Measurements from ENCODE around the gene DHRS4. TPM values are rescaled to one million over a fixed set of nuclear protein-coding genes. Genes with fewer than 3 reads are reported as not detected.

The DHRS4 gene
- 40.0 and 47.4 TPM in 2 replicates for total RNA-seq (2014; rRNA removed; shearing (Covaris generic))

DNA sequence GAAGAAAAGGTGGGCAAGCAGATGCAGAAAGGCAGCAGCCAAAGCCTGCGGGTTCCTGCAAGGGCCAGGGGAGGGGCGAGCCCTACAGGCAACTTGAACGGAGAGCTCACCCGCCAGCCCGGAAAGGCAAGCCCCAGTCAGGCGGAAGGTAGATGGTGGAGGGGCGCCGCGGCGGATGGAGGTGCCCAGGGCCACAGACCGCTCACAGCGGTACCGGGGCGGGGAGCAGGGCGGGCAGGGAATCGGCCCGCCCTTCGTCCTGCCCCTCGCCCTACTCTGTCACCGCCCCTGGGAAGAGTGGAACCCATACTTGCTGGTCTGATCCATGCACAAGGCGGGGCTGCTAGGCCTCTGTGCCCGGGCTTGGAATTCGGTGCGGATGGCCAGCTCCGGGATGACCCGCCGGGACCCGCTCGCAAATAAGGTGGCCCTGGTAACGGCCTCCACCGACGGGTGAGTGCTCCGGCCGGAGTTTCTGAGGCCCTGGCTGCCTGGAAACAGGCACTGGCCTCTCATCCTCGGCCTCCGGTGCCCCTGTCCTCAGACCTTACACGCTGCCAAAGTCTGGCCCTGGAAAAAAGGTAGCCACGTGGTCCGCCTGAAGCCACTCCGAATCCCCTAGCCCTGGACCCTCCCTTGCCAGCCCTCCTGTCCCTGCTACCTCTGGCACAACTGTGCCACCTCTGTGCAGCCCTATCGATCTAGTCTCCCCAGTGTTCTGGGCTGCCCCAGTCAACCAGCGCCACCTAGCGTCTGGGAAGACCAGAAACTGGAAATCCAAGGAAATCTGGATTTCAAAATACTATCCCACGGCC is at the start of gene DHRS4:
TSS of gene DHRS4 (plus strand) at position 307 of the 815 bp plus-strand sequence. CDS start at position 326, 19 bp downstream.
- peak; percentile 81 for DNase-seq (ENCODE audit: low spot score)

DNA sequence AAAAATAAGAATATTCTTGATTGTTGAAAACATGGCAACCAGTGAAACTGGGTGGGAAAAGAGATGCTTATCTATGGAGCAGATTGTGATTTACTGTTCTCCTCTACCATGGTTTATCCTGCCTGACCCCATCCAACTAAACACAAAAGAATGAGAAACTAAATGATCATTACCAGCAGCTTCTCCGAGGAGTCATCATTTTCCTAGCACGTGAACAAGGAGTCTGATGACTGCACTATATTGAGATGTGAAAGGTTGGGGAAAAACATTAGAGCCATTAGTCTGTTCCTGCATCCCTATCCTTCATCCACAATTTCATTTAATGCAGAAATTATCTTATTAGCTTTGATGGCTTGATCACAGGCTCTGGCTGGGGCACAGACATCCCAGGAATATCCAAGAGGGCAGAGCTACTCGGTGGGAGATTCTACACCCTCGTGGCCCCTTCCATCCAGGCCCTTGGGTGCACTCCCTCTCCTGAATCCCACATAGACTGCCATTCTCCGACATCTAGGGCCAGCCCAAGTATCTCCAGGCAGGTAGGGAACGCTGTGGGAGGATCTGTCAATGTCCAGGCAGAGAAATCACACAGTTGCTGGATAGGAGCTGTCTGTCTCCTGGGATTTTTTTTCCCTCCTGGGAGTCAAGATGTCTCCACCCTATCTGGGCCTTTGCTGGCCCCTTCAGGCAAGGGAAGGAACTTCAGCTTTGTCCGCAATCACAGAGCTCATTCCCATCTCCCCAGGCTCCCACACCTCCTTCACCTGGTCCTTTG is 43.3 kb upstream of the DHRS4 start:
- DNase-seq (ENCODE audit: low spot score): peak; percentile 69

DNA sequence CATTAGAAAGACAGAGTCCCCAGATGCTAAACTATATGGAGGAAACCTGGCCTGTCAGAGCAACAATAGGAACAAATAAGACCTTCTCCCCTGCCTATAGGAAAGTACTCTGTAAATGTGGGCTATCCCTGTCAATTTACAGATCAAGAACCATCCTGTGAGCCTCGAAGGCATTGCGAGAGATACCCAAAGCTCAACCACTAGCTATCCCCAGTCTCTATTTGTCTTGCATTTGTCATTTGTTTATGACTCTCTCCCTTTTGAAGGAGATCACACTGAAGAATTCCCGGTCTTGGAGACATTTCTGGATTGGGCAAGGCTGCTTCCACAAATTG is 42.7 kb upstream of the DHRS4 start:
- no peak for DNase-seq (ENCODE audit: low spot score)

DNA sequence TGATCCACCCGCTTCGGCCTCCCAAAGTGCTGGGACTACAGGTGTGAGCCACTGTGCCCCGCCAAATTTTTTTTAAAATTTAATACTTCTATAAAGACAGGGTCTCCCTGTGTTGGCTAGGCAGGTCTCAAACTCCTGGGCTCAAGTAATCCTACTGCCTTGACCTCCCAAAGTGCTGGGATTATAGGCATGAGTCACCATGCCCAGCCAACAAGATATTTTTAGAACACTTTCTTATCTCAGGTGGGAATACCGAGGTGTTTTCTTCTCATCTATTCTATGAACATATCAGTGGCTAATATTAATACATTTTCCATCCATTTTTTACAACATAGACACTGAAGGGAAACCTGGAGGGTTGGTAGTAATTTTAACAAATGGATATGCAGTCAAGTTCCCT is 38.0 kb upstream of the DHRS4 start:
- no peak for DNase-seq (ENCODE audit: low spot score)

DNA sequence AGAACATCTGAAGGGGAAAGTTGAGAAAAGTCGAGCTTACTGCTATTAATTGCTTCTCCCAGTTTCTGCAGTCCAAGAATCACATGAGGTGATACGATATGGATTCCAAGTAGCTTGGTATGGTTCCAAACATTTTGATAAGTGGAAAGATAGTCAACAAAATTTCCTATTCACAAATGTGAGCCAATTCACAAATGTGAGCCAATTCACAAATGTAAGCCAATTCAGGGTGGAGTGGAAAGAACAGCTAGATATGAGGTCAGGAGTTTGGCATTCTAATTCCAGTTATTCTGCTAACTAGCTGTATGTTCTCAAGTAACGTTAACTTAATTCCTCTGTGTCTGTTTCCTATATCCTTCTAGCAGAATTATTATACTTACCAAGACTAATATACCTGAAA is 37.6 kb upstream of the DHRS4 start:
- no peak for DNase-seq (ENCODE audit: low spot score)

DNA sequence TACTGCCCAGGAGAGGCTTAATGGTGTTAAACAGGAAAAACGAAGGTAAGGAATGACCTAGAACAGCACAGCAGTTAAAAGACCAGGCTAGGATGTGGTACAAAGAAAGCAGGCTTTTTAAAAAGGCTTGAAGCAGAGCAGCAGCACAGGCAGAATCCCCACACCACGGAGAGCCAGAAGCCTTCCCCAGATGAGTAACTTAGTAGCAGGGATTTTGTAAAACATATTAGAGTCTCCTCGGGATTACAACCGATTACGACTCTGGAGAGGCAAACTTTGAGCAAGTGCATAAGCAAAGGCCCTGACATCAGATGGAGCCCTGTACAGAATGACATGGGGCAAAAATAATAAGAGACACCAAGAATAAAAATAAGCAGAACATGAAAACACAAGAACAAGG is 37.1 kb upstream of the DHRS4 start:
- DNase-seq (ENCODE audit: low spot score): no peak

DNA sequence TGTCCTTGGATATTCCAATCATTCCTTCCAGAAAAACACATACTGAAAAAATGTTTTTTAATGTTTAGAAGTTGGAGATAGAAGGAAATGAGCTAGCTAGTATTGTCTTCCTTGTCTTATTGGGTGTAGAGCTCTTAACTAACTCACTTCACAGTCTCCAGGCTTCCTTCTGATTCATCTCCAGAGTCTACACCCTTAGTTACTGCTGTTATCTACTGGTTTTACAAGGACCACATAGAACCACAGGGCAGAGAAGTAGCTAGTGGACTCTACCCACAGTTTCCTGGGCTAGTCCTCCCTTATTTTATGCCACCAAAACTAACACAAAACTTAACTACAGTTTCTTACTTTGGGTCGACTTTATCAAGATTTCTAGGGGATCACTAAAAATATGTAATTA is 31.0 kb upstream of the DHRS4 start:
- no peak for DNase-seq (ENCODE audit: low spot score)

DNA sequence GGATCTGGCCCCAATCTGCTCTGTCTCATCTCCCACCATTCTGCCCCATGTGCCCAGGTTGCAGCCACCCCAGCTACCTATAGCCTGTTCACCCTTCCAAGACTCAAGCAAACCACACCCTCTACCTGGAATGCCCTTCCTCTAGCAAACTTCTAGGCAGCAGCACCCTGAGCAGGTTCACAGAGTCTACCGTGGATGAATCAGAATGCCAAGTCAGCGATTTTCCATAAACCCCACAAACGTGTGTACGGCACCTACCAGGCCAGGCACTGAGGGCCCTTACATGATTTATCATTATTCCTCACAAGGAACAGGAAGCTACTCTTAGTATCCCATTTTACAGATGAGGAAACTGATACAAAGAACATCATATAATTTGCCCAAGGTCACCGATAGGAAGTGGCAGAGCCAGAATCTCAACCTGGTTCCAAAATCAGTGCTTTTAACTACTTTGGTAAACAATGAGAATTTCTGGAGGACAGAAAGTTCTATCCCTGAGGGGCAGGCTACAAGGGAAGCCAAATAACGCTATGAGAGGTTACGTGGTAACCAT is 28.0 kb upstream of the DHRS4 start:
- no peak for DNase-seq (ENCODE audit: low spot score)

DNA sequence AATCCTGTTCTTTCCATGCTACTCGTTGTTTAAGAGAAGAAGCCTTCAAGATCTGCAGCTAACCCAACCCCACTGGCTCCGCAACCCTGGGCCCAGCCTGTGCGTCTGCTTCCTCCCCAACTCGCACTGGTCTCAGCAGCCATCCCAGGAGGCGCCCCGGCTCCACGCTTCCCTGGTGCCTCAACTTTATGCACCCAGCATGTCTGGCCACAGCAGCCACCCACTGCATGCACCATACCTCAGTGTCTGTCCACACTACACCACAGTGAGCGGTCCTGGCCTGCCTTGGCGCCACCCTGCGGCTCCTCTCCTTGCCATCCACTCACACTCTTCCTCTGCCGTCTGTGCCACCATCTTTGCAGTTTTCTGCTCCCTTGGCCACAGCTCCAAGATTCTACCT is 27.0 kb upstream of the DHRS4 start:
- DNase-seq (ENCODE audit: low spot score): no peak

DNA sequence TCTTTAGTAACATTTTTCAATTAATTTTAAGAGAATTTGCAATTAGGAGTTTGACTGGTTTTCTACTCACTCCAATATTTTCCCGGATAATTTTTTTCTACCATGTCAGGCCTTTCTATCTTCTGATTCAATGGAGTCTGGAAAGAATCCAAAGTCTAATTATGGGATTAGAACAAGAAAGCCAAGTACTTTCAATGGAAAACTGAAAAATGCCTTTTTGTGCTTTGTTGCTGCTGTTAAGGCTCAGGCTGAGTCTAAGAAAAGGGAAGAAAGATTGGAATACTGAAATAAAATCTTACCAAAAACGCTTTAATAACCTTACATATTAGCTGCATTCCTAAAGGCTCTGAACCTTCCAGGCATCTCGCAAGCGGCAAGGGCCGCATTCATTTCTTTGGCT is 24.4 kb upstream of the DHRS4 start:
- DNase-seq (ENCODE audit: low spot score): no peak

DNA sequence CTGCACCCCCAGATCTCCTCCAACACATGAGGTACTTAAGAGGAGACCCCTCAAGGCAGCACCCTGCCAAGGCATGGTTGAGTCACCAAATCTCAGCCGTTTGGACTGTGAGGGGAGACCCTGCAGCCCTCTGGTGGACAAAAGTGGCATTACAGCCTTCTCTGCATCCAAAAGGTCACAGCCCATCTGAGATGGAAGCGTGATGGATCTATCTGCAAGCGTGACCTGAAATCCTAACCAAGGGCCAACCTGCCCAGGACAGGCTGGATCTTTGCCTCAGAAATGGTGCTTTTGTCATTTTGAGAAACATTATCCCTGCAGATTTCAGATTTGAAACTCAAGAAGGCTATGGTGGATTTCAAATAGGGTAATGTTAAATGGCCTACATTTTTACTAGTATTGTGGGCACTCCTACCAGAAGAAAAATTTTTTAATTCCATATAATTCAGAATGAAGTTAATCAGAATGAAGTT is 23.7 kb upstream of the DHRS4 start:
- peak; percentile 73 for DNase-seq (ENCODE audit: low spot score)

DNA sequence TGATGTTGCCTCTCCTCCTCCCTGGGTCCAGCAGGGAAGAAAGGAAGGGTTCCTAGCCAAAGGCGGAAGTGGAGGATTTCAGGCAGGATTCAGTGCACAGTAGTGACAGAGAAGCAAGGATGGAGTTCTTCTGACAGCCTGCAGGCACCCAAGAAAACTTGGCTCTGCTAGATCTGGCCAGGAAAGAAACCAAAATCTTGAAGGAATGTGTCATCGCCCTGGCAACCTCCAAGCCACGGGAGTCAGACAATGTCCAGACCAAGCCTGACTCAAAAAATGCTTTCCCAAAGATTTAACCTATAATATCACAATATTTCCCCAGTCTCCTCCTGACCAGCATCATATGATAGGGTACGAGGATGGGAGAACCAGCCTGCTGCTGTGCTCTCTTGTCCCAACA is 22.8 kb upstream of the DHRS4 start:
- DNase-seq (ENCODE audit: low spot score): no peak

DNA sequence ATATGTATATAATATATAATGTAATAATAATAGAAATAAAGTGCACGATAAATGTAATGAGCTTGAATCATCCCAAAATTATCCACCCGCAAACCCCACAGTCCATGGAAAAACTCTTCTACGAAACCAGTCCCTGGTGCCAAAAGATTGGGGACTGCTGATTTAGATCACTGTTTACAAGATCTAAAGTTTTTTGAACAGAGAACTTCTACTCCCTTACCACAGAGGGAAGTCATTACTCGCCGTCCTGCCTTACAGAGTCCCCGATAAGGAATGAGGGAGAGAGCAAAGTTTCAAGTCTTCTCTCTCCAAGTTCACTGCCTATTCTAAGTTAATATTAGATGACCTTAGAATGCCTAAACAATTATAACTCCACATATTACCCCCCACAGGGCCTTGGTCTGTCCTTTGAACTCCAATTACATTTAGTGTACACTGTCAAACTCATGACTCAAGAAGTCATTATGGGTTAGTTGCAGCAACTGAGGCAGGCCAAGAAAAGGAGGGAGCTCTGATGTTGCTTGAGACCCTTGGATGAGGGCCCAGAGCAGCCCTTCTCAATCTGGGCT is 21.8 kb upstream of the DHRS4 start:
- DNase-seq (ENCODE audit: low spot score): no peak

DNA sequence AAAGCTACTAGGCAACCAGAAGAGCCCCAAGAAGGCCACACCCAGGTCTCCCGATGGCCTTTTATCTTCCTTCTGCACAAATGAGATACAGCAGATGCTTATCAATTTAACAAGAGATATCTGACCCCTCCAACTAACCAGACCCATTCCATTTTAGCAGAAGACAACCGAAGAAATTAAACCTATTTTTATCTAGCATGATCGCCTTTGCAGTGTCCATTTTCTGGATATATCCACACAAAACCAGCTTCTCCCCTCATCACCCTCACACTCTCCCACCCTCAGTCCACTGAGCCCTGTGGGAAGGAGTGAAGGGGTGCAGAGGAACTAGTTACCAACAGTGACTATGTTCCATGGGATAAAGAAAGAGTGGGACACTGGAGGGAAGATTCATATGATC is 20.9 kb upstream of the DHRS4 start:
- DNase-seq (ENCODE audit: low spot score): no peak

DNA sequence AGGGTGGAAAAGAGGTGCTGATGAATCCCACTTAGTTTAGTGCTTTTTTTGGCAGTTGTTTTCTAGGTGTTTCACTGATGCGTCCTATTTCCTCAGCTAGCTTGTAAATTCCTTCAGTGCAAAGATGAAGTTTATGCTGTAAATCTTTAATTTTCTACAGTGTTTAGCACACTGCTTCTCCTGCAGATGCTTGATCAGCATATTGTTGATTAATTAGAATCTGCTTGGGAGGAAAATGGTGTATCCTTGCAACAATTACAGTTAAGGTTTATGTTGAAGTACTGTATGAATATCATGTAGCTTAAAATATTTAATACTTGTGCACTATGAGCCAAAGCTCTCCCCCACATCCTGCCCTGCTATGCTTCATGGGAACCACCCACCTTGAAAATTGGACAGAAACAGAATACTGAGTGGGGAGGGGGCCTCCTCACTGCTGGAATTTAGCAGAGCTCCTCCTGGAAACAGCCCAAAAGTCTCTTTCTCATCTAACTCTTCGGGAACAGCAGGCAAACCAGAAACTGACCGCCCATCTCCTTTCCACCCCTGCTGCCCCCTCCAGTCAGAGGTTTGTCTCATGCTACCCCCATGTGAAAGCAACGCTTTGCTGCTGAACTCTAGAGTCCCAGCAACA is 20.3 kb upstream of the DHRS4 start:
- DNase-seq (ENCODE audit: low spot score): no peak

DNA sequence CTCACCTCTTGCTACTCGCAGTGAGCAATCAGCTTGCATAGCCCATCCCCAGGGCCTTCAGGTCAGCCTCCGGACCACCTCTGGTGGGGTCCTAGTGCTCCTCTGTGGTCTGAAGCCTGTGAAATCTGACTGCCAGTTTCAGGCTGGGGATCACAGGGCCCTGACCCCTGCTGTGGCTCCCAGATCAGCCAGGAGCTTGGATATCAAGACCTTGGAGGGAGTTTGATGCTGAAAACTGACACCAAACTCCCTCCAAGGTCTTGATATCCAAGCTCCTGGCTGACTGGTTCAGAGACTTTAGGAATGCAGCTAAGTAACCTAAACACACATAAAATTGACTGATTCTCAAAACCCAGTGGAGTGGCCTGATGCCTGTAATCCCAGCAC is 19.8 kb upstream of the DHRS4 start:
- DNase-seq (ENCODE audit: low spot score): no peak

DNA sequence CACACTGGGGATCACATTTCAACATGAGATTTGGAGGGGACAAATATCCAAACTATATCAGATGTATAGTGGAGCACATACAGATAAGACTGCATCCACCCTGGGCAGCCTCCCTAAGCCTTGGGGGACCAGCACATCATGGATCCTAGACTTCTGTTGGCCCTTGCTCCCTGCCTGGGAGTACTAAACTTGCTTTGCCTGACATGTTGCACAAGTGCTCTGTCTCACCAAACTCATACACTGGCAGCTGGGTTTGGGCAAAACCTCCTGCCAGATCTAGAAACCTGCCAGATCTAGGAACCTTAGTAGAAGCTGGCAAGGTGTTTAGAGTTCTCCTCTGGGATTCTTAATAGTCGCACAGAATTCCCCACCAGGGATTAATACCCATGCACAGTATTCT is 18.4 kb upstream of the DHRS4 start:
- no peak for DNase-seq (ENCODE audit: low spot score)

DNA sequence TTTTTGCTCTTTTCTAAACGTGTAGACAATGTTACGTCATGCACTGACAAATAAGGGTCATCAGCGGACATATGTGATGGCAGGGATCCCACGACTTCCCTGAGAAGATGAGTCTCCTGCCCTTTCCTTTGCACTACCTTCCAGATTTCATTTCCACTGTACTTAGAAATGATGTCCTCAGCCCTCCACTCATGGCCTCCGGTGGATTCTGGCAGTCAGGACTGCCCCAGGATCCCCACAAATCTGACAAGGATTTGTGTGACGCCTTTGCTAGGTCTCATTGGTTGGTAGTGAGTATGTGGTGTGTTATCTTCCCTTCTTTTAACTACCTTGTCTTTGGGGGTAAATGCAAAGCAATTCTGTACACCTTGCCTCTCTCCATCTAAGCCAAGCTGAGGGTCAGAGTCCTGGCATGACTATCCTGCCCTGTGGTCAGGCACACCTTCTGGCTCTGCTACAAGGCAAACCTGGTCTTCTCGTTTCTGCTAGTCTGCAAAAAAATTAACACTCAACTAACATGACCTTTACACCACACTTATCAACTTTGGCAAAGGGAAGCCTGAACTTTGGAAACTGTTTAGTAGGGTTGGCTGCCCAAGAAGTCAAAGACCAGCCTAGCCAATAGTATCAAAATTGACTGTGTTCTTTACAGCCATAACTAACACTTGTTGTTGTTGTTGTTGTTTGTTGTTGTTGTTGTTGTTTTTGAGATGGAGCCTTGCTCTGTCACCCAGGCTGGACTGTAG is 17.3 kb upstream of the DHRS4 start:
- no peak for DNase-seq (ENCODE audit: low spot score)

DNA sequence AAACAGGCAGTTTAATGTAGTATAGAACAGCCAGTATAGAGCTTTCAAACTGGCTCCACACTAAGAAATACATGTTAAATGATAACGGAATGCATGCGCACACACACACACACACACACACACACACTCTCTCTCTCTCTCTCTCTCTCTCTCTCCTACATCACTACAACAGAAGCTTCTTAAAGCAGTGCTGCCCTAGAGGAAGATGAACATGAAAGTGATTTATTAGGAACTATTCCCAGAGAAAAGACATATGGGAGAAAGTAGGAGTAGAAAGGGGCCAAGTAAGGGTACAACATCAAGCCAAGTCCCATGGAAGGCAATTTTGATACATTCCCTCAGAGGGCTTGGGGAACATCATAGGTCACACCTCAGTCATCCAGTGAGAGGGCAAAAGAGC is 16.4 kb upstream of the DHRS4 start:
- no peak for DNase-seq (ENCODE audit: low spot score)

DNA sequence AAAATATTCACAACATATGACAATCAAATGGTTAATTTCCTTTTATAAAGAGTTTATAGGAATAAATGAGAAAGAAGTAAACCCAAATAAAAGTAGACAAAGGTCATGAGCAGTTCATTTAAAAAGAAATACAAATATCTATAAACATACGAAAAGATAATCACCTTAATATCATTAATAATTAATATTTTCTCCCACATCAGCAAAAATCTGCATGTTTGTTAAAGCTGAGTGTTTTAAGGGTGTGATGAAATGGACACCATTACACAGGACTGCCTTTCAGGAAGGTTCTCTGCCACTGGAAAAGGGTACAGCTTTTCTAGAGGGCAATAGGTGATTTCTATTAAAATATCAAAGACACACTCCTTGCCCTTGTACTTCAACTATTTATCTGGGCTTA is 14.7 kb upstream of the DHRS4 start:
- DNase-seq (ENCODE audit: low spot score): no peak
